ENCODE data around the gene INTS7. TPM values are rescaled to one million over a fixed set of nuclear protein-coding genes. Genes with fewer than 3 reads are reported as not detected.
A peak's percentile ranks its signal among the peaks of the same experiment; 100 is the strongest.

The INTS7 gene
- total and polyA plus RNA-seq, 2 of the 4 experiments (the other 2 are of a cell fraction) = 8.3 to 24.9 TPM

GRCh38 chr1:212062832-212063438 is 27.6 kb upstream of the INTS7 start:
- dilution Hi-C loops (cut with HindIII; ENCODE audit: low sequenced_read_pairs, unreplicated experiment) = no loop called here
- Histone ChIP-seq H3K79me1 (ENCODE audit: low read depth in 1 of 2, low read length in 2 of 2) (no peaks in the 10 kb centered on the region; a peak in 1 of 4 replicates), H3K4ac (ENCODE audit: low read depth, low read length) (no peak overlapping the region), H4K8ac (ENCODE audit: low read depth in 2 of 2, low read length in 2 of 2) (no peak overlapping the region), H3K9ac (ENCODE audit: low read depth, low read length) (no peak overlapping the region), H2BK20ac (ENCODE audit: low read depth, low read length) (no peak overlapping the region), H3K14ac (replicated peaks; ENCODE audit: low read depth, low read length) (no peak overlapping the region), H4K20me1 (ENCODE audit: insufficient read depth, low read length) (no peaks in the 10 kb centered on the region), H3K4me2 (ENCODE audit: low read depth, low read length) (no peak overlapping the region), H2BK5ac (ENCODE audit: low read depth, low read length, poor library complexity, severe bottlenecking) (no peak overlapping the region), H3K4me3 (ENCODE audit: insufficient read depth, low read depth, low read length) (no peak overlapping the region), H3K23ac (ENCODE audit: low read depth, low read length) (no peak overlapping the region), H2AK5ac (ENCODE audit: low read depth, low read length) (no peak overlapping the region), H4K5ac (ENCODE audit: low read depth, low read length) (no peak overlapping the region), H2AK9ac (replicated peaks; ENCODE audit: low read depth, low read length, poor library complexity) (no peak overlapping the region), H2BK15ac (ENCODE audit: low read depth, low read length) (no peak overlapping the region), H2AFZ (replicated peaks; ENCODE audit: low read length, poor library complexity) (no peak overlapping the region), H3K9me3 (ENCODE audit: control insufficient read depth, insufficient read depth, low read length) (no peaks in the 10 kb centered on the region), H4K91ac (ENCODE audit: insufficient read depth, low read depth, low read length) (no peak overlapping the region), H3K27ac (ENCODE audit: insufficient read depth, low read length) (no peak overlapping the region), H3K9me1 (ENCODE audit: insufficient read depth, low read length) (no peaks in the 10 kb centered on the region), H3K4me1 (ENCODE audit: control insufficient read depth, insufficient read depth, low read length) (no peaks in the 10 kb centered on the region), H3K27me3 (ENCODE audit: control insufficient read depth, insufficient read depth, low read length) (no peaks in the 10 kb centered on the region), H3K36me3 (ENCODE audit: control insufficient read depth, insufficient read depth, low read length) (peaks cover 1% of the 10 kb centered on the region; the same call in 1 of the 2 replicates), H3K56ac (ENCODE audit: extremely low read depth, insufficient read depth, low read length) (no peak overlapping the region), H2BK120ac (ENCODE audit: low read depth, low read length) (no peak overlapping the region), H3K18ac (ENCODE audit: low read depth, low read length) (no peak overlapping the region)
- DNase-seq = peak; percentile 57
- no CpG with 5 or more reads among the region's 5 CpGs for WGBS, 2 experiments (ENCODE audit: extremely low coverage in 2 of 2, insufficient read length in 1 of 2)
- TF ChIP-seq POLR2A (IDR thresholded peaks at IDR 0.05; ENCODE audit: low read depth, low read length) = no peak
- peak; percentile 69 for TF ChIP-seq CTCF (conservative IDR thresholded peaks at IDR 0.05; ENCODE audit: low read depth, low read length)
- TF ChIP-seq MAZ (IDR thresholded peaks at IDR 0.05; ENCODE audit: borderline replicate concordance, low read depth, low read length) = no peak
- TF ChIP-seq NFE2L2 (IDR thresholded peaks at IDR 0.05; ENCODE audit: low read depth, low read length) = no peak
- peak; percentile 86 for TF ChIP-seq SMC3 (IDR thresholded peaks at IDR 0.05; ENCODE audit: low read depth, low read length)
- no peak for TF ChIP-seq CHD1 (IDR thresholded peaks at IDR 0.05; ENCODE audit: low read depth, low read length)
- TF ChIP-seq ELK1 (IDR thresholded peaks at IDR 0.05; ENCODE audit: borderline replicate concordance, low read depth, low read length) = no peak
- TF ChIP-seq RAD21 (IDR thresholded peaks at IDR 0.05; ENCODE audit: low read length) = peak; percentile 62
- ChIA-PET POLR2A (ENCODE audit: unreplicated experiment) (no interaction called here), CTCF (interaction anchor here (0.6 to 3.7 kb wide), 7 partner anchors 12 to 393 kb away, joined by 3 to 22 read pairs (median 3); partner anchors contain the start of gene INTS7)
- intact Hi-C loops (cut with micrococcal nuclease) = loop anchor here (1.0 to 10.0 kb wide), 3 partner anchors 305 to 722 kb away; no protein-coding TSS in a partner anchor
- in situ Hi-C loops (cut with MboI; ENCODE audit: low sequenced_read_pairs) = loop anchor here (5.0 kb wide), 1 partner anchor 394 kb away; no protein-coding TSS in a partner anchor
- BruUV-seq (replicated peaks) = no TSS peak
- peak; percentile 80 for ATAC-seq (ENCODE audit: low read depth)

All from IMR-90 (cell line).